HUES48 (cell line): ENCODE results near the gene RBM26.

Source experiments
- H3K27ac ChIP-seq: one replicate; pipeline ENCODE4 v1.7.0; 2013; ENCODE audit warnings: low read depth, low read length, inconsistent platforms
- H3K27me3 ChIP-seq: 2 replicates; pipeline ENCODE4 v1.6.1; 2013; ENCODE audit warnings: mild to moderate bottlenecking, low read length; ENCODE audit not compliant: control insufficient read depth, insufficient read depth
- H3K36me3 ChIP-seq: 2 replicates; pipeline ENCODE4 v1.6.1; 2013; ENCODE audit warnings: low read length; ENCODE audit not compliant: control insufficient read depth, insufficient read depth
- H3K4me1 ChIP-seq: 2 replicates; pipeline ENCODE4 v1.6.1; 2013; ENCODE audit warnings: mild to moderate bottlenecking, low read length; ENCODE audit not compliant: control insufficient read depth, insufficient read depth
- H3K4me3 ChIP-seq: 2 replicates; pipeline ENCODE4 v1.5.1; 2013; ENCODE audit warnings: mild to moderate bottlenecking, low read depth, low read length
- H3K9ac ChIP-seq: 2 replicates; pipeline ENCODE4 v1.6.1; 2013; ENCODE audit warnings: mild to moderate bottlenecking, low read depth, low read length, moderate library complexity
- H3K9me3 ChIP-seq: 2 replicates; pipeline ENCODE4 v1.6.1; 2013; ENCODE audit warnings: low read length; ENCODE audit not compliant: control insufficient read depth, insufficient read depth

Gene RBM26

DNA sequence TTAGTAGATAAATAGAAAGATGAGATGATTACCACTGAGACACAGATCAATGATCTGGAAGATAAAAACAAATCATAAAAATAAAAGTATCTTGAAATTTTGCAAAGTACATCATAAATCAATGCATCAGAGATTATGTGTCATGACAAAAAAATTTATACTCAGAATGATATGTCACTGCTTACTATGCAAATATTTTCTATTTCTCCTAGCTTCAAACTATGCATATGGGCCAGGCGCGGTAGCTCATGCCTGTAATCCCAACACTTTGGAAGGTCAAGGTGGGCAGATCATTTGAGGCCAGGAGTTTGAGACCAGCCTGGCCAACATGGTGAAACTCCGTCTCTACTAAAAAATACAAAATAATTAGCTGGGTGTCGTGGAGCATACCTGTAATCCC is 17.3 kb upstream of the RBM26 start:
- Histone ChIP-seq H3K9me3 (no peaks in the 10 kb centered on the region), H3K9ac (no peak overlapping the region), H3K36me3 (no peaks in the 10 kb centered on the region), H3K27me3 (no peaks in the 10 kb centered on the region), H3K27ac (no peak overlapping the region), H3K4me1 (no peaks in the 10 kb centered on the region), H3K4me3 (no peak overlapping the region)

DNA sequence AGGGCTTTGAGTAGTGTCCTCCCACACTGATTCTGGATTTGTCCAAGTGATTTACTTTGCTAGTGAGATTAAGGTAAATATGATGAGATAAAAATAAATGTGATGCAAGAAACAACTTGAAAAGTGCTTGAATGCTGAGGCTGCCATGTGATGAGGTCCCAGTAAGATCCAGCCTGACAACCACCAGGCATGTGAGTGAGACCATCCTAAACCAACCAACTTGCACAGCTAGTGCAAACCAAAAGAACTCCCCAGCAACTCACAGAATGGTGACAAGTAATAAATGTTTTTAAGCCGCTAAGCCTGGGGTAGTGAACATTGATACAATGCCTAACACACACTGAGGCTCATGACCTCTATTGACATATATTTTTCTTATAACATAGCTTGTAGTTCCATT is 13.3 kb upstream of the RBM26 start:
- Histone ChIP-seq H3K36me3 (no peaks in the 10 kb centered on the region), H3K9ac (no peak overlapping the region), H3K9me3 (no peaks in the 10 kb centered on the region), H3K27ac (no peak overlapping the region), H3K4me3 (no peak overlapping the region), H3K4me1 (no peaks in the 10 kb centered on the region), H3K27me3 (no peaks in the 10 kb centered on the region)

DNA sequence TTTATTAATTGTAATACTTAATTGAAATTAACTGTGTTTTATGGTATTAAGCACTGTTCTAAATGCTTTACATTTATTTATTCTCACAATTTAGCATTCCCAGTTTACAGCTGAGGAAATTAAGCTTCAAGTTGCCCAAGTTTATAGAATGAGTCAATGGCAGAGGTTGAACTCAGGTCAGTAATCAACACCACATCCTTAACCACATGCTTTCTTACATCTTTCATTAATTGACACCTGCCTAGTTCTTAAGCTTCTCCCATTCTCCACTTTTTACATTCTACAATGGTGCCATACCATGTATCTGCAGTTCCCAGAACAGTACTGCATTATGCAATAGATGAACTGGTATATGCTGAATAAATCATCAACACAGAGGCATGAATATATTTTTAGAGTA is 11.7 kb upstream of the RBM26 start:
- no peak overlapping the region for H3K4me3 ChIP-seq
- no peak overlapping the region for H3K9ac ChIP-seq
- no peaks in the 10 kb centered on the region for H3K36me3 ChIP-seq
- H3K4me1 ChIP-seq: no peaks in the 10 kb centered on the region
- H3K9me3 ChIP-seq: no peaks in the 10 kb centered on the region
- H3K27me3 ChIP-seq: no peaks in the 10 kb centered on the region
- H3K27ac ChIP-seq: no peak overlapping the region

DNA sequence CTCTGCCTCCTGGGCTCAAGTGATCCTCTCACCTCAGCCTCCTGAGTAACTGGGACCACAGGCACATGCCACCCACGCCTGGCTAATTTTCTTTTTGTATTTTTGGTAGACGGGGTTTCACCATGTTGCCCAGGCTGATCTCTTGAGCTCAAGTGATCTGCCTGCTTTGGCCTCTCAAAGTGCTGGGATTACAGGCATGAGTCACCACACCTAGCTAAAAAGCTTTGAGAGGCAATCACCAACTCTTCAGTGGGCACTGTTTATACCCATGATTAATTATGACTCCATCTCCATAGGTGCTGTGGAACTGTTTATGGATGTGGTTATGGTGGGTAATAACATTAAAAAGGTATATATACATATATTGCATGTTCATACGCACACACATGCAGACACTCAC is 7.5 kb upstream of the RBM26 start:
- Histone ChIP-seq H3K27ac (no peak overlapping the region), H3K4me1 (no peaks in the 10 kb centered on the region), H3K36me3 (no peaks in the 10 kb centered on the region), H3K9ac (no peak overlapping the region), H3K9me3 (no peaks in the 10 kb centered on the region), H3K4me3 (no peak overlapping the region), H3K27me3 (no peaks in the 10 kb centered on the region)

DNA sequence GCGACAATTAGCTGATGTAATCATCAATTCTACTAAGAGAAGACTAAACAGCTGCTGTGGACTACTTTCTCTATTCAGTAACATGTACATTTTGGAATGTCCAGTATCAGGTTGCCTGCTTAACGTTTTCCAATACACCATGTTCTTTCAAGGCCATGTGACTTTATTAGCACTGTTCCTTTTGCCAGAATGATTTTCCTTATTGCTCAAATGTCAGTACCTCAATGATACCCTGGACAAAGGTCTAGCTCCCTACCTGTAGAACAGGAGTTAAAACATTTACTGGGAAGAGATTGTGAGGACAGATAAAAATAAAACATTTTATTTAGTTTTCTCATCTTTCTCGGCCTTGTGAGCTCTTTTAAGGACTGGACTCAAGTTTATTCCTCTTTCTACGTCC is 3.8 kb upstream of the RBM26 start:
- no peak overlapping the region for H3K27ac ChIP-seq

DNA sequence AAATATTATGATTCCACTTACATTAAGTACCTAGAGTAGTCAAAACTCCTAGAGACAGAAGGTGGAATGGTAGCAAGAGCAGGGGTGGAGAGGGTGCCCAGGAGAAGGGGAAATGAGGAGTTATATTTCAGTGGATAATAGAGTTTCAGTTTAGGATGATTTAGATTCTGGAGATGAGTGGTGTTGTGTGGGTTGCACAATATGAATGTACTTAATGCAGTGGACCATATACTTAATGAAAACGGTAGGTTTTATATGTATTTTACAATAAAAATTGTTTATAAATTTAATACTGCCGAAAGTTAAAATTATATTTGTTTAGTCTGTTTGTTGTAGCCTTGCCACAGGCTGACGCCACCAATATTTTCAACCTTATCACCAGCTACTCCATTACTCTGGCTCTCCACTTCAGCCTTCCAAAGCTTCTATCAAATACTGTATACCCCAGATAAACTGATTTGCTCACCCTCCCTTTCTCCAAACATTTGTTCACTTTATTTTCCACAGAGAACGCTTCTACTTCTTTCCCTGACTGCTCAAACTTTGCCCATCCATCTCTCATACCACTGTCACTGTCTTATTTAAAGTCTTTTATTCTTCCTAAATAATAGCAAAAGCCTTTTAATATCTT is 1.4 kb upstream of the RBM26 start:
- no peak overlapping the region for H3K9ac ChIP-seq
- H3K4me3 ChIP-seq: peak overlapping the region; percentile 94; the same call in 1 of the 2 replicates
- H3K9me3 ChIP-seq: no peaks in the 10 kb centered on the region
- H3K27ac ChIP-seq: no peak overlapping the region
- no peaks in the 10 kb centered on the region for H3K27me3 ChIP-seq
- H3K36me3 ChIP-seq: no peaks in the 10 kb centered on the region
- H3K4me1 ChIP-seq: peaks cover 19% of the 10 kb centered on the region

More for the DNA sequence above, 3.8 kb upstream of the RBM26 start:
- Histone ChIP-seq H3K27me3 (no peaks in the 10 kb centered on the region), H3K36me3 (no peaks in the 10 kb centered on the region), H3K9ac (no peak overlapping the region), H3K4me3 (no peak overlapping the region), H3K9me3 (no peaks in the 10 kb centered on the region), H3K4me1 (peaks cover 6% of the 10 kb centered on the region)

DNA sequence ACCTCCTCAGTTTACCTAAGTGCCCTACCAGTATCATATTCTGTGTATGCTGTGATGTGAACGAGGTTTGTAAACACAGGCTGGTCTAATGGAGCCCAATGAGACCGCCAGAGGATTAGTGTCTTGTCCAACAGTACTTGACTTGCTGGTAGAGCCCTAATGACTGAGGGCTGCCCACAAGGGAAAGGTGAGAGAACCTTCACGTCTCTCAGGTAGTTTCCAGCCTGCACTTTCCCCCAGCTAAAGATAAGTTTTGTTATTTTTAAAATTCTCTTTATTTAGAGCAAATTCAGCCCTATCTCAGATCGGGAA is 498 bp upstream of the RBM26 start:
- Histone ChIP-seq H3K4me3 (peak overlapping the region; percentile 94), H3K9me3 (no peaks in the 10 kb centered on the region), H3K4me1 (peaks cover 28% of the 10 kb centered on the region), H3K36me3 (peaks cover 1% of the 10 kb centered on the region; the same call in 1 of the 2 replicates), H3K27ac (peak overlapping the region; percentile 99), H3K27me3 (no peaks in the 10 kb centered on the region), H3K9ac (peak overlapping the region; percentile 83)

DNA sequence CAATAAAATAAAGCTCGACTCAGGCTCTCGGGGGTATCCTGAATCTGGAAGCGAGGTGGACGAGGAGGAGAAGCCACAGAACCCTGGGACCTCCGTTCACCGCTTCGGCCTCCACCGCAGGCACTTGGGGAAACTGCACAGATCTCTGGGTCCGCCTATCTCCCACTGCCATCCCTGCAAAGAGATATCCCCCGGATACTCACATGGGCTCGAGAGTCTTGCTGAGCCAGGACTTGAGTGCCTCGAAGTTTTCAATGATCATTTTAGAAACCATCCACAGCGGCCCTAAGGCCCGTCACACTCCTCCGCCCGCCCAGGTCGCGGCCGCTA is 589 bp downstream of the RBM26 start:
- H3K9ac ChIP-seq: peak overlapping the region; percentile 83
- H3K4me3 ChIP-seq: peak overlapping the region; percentile 94
- H3K27me3 ChIP-seq: no peaks in the 10 kb centered on the region
- H3K36me3 ChIP-seq: peaks cover 4% of the 10 kb centered on the region; the same call in 1 of the 2 replicates
- peaks cover 38% of the 10 kb centered on the region for H3K4me1 ChIP-seq
- H3K27ac ChIP-seq: peak overlapping the region; percentile 99
- H3K9me3 ChIP-seq: no peaks in the 10 kb centered on the region

DNA sequence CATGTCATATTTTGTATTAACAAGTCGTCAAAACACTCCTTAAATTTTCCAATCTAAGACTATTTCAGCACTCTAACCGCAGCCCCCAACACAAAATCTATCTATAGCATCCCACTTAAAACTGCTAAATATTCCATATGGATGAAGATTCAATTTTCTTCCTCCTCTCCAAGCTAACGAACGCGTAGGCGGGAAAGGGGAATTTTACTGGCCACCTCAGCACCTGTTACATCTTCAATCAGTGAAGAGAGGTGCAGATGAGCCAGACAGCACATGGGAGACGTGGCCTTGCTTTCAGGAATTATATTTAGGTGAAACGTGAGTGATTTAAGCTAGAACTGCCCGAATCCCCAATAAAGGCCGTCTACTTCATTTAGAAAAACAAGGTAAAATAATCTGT is 1.1 kb downstream of the RBM26 start:
- Histone ChIP-seq H3K27me3 (no peaks in the 10 kb centered on the region), H3K9ac (peak overlapping the region; percentile 83), H3K27ac (no peak overlapping the region), H3K9me3 (no peaks in the 10 kb centered on the region), H3K36me3 (peaks cover 7% of the 10 kb centered on the region; the same call in 1 of the 2 replicates), H3K4me1 (peaks cover 43% of the 10 kb centered on the region), H3K4me3 (peak overlapping the region; percentile 94)

DNA sequence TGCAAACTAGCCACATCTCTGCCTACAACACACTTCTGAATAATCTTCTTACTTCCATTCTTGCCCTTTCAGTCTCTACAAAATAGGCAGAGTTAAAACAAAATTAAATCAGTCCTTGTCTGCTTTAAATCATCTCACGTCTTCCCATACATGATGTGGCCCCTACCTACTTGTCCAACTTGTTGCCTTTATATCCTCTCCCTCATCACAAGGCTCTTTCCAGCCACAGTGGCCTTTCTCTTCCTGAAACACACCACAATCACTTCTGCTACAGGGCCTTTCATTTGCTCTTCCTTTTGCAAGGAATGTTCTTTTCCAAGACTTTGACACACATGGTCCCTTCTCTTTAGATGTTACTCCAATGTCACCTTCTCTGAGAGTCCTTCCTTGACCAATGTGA is 1.7 kb downstream of the RBM26 start:
- Histone ChIP-seq H3K27me3 (no peaks in the 10 kb centered on the region), H3K36me3 (peaks cover 14% of the 10 kb centered on the region), H3K9me3 (no peaks in the 10 kb centered on the region), H3K4me3 (peak overlapping the region; percentile 94), H3K27ac (no peak overlapping the region), H3K4me1 (peaks cover 45% of the 10 kb centered on the region), H3K9ac (0 out of 2 replicates have a peak overlapping the region, but pooled peaks have one; percentile 13)

DNA sequence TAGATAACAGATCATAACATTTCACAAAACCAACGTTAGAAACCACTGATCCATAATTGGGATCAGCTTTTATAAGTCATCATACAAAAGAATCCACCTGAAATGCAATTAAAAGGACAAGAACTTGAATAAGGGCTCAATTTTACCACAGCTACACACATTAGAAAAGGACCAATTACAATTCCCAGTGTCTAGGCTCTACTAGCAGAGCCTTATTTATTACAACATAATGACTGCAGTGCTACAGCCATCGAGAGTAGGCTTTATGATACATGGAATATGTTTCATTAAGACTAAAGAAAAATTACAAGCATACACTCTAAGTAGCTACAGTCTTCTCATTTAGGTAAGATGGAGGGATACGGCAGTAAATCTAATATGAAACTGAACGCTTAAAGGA is 2.9 kb downstream of the RBM26 start:
- Histone ChIP-seq H3K9ac (no peak overlapping the region), H3K27me3 (no peaks in the 10 kb centered on the region), H3K9me3 (no peaks in the 10 kb centered on the region), H3K36me3 (peaks cover 21% of the 10 kb centered on the region), H3K4me3 (peak overlapping the region; percentile 94), H3K4me1 (peaks cover 45% of the 10 kb centered on the region), H3K27ac (no peak overlapping the region)

DNA sequence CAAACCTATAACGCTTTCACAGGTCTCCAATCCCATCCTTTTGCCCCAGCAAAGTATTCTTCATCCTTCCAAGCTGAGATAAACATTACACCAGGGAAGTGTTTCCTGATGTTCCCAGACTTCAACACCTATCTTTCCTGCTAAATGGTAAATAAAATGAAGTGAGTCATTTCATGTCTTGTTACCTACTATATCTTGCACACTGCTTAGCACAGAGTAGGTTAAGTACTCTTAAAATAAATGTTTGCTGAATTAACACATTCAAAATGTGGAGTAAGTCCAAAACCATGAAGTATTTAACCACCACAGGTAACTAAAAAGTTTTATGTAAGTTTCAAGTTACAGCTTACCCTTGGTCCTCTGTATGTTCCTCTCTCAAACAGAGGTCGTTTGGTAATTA is 3.4 kb downstream of the RBM26 start:
- peak overlapping the region; percentile 94 for H3K4me3 ChIP-seq
- H3K27ac ChIP-seq: peak overlapping the region; percentile 7
- no peaks in the 10 kb centered on the region for H3K27me3 ChIP-seq
- H3K36me3 ChIP-seq: peaks cover 25% of the 10 kb centered on the region
- H3K9me3 ChIP-seq: no peaks in the 10 kb centered on the region
- peaks cover 45% of the 10 kb centered on the region for H3K4me1 ChIP-seq
- no peak overlapping the region for H3K9ac ChIP-seq
